ENCODE data around the gene DDX25.

Gene DDX25

DNA sequence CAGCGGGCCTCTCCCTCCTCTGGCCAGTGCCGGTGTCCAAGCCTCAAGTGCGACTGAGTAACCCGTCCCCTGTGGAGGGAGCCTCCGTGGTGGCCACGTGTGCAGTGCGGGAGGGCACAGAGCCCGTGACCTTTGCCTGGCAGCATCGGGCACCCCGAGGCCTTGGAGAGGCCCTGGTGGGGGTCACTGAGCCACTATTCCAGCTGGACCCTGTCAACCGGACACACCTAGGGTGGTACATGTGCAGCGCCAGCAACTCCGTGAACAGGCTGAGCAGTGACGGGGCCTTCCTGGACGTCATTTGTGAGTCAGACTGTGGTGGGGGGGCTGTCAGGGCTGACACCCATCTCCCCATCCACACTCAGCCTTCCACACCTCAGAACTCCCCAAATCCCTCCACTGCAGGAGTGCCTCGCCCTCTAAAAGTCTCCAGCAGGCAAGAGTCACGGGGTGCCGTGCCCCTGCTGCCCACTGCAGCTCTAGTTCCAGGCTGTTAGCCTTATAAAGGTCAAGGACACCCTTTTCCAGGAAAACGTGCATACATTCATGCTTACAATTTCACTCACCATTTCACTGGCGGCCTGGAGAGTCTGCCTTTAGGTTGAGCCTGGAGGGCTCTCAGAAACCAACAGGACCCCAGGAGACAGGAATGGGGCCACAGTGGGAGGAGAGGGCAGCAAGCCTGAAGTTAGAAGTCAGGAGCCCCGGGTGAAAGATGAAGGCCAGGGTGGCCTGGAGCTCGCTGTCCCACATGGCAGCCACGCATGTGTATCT lies 44.2 kb downstream of the DDX25 start:
- DNase-seq (ENCODE audit: extremely low spot score, insufficient read length, low read depth) (no peak), FAIRE-seq (no peak)

DNA sequence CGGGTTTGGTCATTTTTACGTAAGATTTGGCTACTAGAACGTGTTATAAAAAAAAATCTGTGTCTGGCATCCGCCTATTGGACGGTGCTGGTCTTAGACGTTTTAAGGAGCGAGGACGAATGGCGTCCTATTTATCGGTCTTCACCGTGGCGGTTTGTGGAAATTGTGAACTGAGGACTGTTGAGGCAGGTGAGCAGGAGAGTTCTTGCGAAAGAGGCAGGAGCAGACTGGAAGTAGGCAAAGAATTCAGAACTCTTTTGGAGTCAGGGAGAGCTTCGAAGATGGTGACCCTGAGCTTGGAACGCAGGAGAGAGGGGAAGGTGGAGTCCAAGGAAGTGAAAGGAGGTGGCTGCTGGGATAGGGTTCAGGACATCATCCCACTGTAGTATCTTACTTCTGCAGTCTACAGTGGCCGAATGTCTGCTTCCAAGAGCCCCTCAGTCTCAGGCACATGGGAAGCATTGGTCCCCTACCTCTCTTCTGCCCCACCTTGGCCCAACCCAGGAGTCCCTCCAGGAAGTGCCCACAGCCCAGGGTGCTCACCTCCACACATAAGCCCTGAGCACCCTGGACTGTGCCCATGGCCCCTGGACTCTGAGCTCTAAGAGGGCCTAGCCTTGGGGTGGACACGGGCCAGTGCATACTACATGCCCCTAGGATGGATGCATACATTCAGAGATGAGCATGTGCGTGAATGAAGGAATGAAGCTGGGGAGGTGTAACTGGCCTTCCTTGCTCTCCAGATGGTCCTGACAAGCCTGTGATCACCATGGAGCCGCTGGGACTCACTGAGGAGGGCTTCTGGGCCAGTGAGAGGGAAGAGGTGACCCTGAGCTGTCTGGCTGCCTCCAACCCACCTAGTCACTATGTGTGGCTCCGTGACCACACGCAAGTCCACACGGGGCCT lies 45.2 kb downstream of the DDX25 start:
- no peak for FAIRE-seq

DNA sequence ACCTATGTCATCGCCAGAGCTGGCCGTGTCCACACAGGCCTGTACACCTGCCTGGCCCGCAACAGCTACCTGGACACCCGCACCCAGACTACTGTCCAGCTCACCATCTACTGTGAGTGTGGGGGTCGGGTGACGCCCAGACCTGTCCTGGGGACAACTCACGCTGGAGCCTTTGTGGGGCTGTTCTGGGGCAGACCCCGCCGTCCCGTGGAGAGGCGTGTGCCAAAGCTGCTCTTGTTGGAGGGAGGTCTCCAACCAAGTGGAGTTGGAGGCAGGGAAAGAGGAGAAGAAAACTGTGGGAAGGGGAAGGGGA lies 45.8 kb downstream of the DDX25 start:
- no peak for FAIRE-seq

More for the DNA sequence above, 45.2 kb downstream of the DDX25 start:
- no peak for DNase-seq (ENCODE audit: extremely low spot score, insufficient read length, low read depth)

GRCh38 chr11:125950696-125951651 lies 46.7 kb downstream of the DDX25 start:
- no peak for FAIRE-seq

More for the DNA sequence above, 45.8 kb downstream of the DDX25 start:
- DNase-seq (ENCODE audit: extremely low spot score, insufficient read length, low read depth): no peak

GRCh38 chr11:125951731-125952130 lies 47.4 kb downstream of the DDX25 start:
- DNase-seq (ENCODE audit: extremely low spot score, insufficient read length, low read depth) (no peak), FAIRE-seq (no peak)

More at GRCh38 chr11:125950696-125951651, 46.7 kb downstream of the DDX25 start:
- DNase-seq (ENCODE audit: extremely low spot score, insufficient read length, low read depth): no peak

- no peak for FAIRE-seq
- no peak for DNase-seq (ENCODE audit: extremely low spot score, insufficient read length, low read depth)
Measured at GRCh38 chr11:125952559-125952958, 48.3 kb downstream of the DDX25 start.

GRCh38 chr11:125952973-125953372 lies 48.7 kb downstream of the DDX25 start:
- DNase-seq (ENCODE audit: extremely low spot score, insufficient read length, low read depth): no peak
- no peak for FAIRE-seq

GRCh38 chr11:125953401-125953935 lies 49.2 kb downstream of the DDX25 start:
- DNase-seq (ENCODE audit: extremely low spot score, insufficient read length, low read depth): no peak
- FAIRE-seq: no peak

DNA sequence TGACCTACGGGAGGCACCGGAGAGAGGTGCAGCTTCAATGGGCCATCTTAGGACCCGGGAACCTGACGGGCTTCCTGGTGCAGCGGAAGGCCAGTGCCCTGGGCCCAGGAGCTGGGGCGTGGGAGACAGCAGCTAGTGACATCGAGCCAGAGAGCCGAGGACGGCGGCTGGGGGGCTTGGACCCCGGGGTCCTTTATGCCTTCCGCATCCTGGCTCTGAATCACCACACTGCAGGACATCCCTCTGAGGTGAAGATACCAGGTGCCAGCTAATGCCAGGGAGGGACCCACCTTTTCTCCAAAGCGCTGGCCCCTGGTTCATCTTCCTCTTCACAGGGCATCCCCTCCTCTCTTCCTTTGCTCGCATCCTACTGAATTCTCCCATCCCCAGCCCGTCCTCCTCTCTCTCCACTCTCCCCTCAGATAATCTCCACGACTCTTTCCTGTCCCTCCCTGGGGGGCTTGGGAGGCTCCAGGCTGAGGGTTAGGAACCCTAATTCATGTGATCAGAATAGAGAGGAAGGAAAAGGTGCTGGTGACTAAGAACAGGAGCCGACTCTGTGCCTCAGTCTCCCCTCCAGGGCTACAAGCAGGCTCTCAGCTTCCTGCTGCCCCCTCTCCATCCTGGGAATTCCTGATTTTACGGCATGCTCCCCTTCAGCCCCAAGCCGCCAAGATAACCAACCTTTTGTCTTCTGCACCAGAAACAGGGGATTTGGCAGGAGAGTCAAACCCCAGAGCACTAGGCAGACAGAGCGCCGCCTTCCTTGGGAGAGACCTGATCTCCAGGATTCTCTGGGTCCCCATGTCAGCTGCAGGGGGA lies 50.0 kb downstream of the DDX25 start:
- no peak for DNase-seq (ENCODE audit: extremely low spot score, insufficient read length, low read depth)
- no peak for FAIRE-seq

- DNase-seq (ENCODE audit: extremely low spot score, insufficient read length, low read depth) (no peak), FAIRE-seq (no peak)
Measured at GRCh38 chr11:125954945-125955640, 50.8 kb downstream of the DDX25 start.

GRCh38 chr11:125955856-125956255 lies 51.5 kb downstream of the DDX25 start:
- FAIRE-seq: no peak
- no peak for DNase-seq (ENCODE audit: extremely low spot score, insufficient read length, low read depth)

DNA sequence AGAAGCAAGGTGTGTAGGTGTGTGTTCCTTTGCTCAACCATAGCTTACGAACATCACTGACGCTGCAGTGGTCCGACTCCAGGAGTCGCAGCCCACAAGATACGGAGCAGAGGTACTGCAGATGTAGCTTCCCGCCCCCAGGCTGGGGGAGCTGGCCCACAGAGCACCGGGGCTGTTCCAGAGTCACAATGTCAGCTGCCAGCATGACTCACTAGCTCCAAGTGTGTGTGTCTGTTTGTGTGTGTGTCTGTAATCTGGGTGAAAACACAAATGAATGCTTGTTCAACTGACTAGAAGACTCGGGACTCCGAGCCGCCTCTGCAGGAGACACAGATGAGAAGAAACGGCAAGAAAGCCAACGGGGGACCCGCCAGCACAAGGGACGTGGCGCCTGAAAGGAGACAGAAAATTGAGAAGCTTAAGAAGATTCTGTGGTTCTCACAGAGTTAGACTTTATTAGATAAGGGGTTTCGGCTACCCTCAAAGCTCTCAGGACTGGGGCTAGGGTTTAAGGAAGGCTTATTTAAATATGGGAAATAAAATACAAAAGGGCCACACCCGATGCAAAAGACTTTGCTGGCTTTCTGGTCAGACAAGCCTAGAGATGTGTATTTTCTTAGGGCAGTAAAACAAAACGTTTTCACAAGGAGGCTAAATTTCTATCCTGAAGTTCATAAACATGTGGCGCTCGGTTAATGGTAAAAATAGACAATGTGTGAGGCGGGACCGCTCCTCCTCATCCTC lies 52.3 kb downstream of the DDX25 start:
- FAIRE-seq (no peak), DNase-seq (ENCODE audit: extremely low spot score, insufficient read length, low read depth) (no peak)

GRCh38 chr11:125957618-125958332 lies 53.5 kb downstream of the DDX25 start:
- no peak for FAIRE-seq

GRCh38 chr11:125958872-125959400 lies 54.6 kb downstream of the DDX25 start:
- FAIRE-seq (no peak), DNase-seq (ENCODE audit: extremely low spot score, insufficient read length, low read depth) (no peak)

More at GRCh38 chr11:125957618-125958332, 53.5 kb downstream of the DDX25 start:
- no peak for DNase-seq (ENCODE audit: extremely low spot score, insufficient read length, low read depth)

DNA sequence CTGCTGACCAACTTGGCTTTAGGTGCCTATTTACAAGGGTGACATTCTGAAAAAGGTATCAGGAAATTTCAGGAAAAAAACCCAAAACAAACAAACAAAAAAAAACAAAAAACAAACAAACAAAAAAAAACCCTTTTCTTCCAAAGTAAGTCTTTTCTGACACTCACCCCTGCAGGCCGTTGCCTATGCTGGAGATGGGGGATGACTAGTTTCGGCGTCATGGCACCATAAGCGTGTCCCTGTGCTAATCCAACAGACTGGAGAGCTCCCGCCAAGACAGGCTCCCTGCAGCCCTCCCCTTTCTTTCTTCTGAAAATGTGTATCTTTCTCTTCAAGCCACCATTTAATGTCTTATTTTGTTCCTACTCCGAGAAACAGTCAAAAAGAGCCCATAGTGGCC lies 55.2 kb downstream of the DDX25 start:
- FAIRE-seq: no peak
- no peak for DNase-seq (ENCODE audit: extremely low spot score, insufficient read length, low read depth)

DNA sequence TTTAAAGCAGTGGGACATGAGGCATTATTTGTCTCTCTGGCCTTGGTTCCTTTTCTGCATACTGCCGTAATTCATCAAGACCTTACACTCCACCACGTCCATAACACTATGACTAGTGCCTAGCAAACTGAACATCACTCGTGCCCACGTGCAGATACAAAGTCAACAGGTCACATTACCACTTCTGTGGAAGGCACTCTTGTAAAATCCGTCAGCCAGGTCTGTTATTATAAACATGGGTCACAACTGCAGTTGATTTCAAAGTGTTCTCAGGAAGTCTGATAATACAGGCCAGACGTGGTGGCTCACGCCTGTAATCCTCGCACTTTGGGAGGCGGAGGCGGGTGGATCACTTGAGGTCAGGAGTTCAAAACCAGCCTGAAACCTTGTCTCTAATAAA lies 55.6 kb downstream of the DDX25 start:
- FAIRE-seq: no peak
- DNase-seq (ENCODE audit: extremely low spot score, insufficient read length, low read depth): no peak

GRCh38 chr11:125960771-125961170 lies 56.5 kb downstream of the DDX25 start:
- no peak for FAIRE-seq
- no peak for DNase-seq (ENCODE audit: extremely low spot score, insufficient read length, low read depth)

Measured in GM18507 (cell line).